NCI-H2029 (cell line): ENCODE measurements around the gene UBE2V1.

Experiments used
- DNase-seq: peaks from one replicate; lab custom pipeline; 2025; lab: John Stamatoyannopoulos, UW

The UBE2V1 gene

DNA sequence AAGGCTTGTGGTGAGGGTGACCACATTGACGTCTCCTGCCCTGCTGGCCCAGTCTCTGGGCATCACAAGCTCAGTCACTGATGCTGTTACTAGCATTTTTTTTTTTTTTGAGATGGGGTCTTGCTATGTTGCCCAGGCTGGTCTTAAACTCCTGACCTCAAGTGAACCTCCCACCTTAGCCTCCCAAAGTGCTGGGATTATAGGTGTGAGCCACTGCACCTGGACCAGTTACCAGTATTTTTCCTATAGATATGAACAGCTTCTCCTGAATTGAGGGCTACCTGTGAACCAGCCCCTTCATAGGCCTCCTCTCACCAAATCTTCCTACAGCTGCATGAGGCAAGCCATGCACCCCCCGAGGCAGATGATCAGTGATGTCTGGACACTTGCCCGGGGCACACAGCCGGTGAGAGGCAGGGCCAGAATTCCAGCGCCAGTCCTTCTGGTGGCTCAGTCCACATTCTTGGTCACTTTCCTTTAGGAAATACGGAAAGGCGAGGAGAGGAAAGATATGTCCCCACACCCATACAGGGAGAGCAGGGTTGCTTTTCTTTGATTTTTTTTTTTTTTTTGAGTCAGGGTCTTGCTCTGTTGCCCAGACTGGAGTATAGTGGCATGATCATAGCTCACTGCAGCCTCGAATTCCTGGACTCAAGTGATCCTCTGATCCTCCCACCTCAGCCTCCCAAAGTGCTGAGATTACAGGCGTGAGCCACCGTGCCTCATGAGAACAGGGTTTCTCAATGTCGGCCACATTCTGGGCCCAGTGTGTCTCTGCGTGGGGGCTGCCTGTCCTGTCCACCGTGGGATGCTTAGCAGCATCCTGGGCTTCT is 50.7 kb downstream of the UBE2V1 start:
- no peak for DNase-seq

- no peak for DNase-seq
Measured at GRCh38 chr20:50061151-50062005, 51.6 kb downstream of the UBE2V1 start.

DNA sequence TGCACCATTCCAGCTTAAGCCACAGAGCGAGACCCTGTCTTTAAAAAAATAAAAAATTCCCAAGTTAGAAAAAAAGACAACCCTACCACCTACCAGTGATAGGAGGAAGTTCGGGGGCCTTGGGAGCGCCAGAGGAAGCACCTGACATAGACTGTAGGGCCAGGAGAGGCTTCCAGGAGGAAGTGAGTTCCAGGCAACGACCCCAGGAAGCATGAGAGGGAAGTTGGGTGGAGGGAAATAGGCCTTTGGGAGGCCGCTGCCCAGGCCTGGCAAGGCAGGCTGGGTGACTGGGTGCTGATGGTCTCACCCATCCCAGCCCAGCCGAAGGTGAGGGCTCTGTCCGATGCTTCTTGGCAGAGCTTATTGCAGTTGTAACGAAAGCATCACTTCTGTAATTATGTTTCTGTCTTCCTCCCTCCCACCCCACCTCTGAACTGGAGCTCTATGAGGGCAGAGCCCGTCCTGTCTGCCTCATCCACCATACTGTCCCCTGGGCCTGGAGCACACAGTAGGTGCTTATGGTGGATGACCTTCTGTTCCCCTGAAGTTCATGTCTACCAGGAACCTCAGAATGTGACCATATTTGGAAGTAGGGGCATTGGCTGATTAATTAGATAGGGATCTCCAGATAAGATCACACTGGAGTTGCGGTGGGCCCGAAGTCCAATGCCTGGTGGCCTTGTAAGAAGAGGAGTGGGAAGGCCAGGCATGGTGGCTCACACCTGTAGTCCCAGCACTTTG is 54.1 kb downstream of the UBE2V1 start:
- DNase-seq = no peak

DNA sequence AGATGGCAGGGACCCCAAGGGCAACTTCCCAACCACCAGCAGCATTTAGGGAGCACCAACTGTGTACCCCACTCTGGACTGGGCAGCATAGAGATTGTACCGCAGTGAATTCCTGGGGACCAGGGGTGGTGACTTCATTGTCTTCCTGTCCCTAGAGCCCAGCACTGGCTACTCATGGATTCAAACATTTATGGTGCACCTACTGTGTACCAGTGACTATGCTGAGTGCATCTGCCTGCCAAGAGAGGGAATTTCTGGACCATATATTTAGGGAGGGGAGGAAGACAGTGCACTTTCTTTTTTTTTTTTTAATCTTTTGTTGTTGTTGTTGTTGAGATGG is 55.3 kb downstream of the UBE2V1 start:
- DNase-seq = no peak

GRCh38 chr20:50056951-50057713 is 55.8 kb downstream of the UBE2V1 start:
- no peak for DNase-seq

GRCh38 chr20:50056408-50056926 is 56.5 kb downstream of the UBE2V1 start:
- DNase-seq = no peak

GRCh38 chr20:50055524-50056083 is 57.3 kb downstream of the UBE2V1 start:
- DNase-seq = no peak

DNA sequence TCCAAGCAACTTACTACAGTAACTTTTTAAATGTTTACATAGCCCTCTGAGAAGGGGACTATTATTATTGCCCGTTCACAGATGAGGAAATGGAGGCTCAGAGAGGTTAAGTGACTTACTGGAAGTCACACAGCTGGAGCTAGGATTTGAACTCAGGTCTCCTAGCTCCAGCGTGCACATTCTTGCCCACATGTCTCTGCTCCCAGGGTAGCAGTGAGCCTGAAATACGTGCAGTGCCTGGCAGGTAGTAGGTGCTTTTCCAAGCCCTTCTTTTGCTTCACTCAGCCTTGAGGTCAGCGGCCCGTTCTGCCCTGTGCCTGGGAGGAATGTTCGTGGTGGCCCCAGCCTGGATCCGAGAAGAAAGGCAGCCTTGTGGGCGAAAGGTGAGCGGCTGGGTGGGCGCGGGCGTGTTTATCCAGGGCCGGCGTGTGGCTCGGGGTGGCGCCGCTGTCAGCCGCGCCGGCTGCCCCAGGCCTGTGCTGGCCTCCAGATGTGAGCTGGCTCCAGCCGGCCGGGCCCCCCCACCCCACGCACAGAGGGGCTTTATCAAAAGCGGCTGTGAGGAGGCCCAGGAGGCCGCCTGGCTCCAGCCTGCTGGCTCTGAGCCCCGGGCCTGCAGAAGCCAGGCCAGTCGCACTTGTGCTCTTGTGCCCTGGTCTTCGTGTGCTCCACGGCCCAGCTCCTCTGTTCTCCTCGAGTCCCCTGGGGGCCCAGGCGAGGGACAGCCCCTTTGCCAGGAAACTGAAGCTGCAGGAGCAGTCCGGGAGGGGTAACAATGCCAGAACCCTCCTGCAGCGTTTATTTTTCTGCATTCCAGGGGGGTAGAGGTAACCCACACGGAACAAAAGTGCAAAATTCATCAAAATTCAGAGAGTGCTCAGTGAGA is 58.1 kb downstream of the UBE2V1 start:
- DNase-seq = no peak

- DNase-seq = no peak
Measured at GRCh38 chr20:50054231-50054547, 58.8 kb downstream of the UBE2V1 start.

DNA sequence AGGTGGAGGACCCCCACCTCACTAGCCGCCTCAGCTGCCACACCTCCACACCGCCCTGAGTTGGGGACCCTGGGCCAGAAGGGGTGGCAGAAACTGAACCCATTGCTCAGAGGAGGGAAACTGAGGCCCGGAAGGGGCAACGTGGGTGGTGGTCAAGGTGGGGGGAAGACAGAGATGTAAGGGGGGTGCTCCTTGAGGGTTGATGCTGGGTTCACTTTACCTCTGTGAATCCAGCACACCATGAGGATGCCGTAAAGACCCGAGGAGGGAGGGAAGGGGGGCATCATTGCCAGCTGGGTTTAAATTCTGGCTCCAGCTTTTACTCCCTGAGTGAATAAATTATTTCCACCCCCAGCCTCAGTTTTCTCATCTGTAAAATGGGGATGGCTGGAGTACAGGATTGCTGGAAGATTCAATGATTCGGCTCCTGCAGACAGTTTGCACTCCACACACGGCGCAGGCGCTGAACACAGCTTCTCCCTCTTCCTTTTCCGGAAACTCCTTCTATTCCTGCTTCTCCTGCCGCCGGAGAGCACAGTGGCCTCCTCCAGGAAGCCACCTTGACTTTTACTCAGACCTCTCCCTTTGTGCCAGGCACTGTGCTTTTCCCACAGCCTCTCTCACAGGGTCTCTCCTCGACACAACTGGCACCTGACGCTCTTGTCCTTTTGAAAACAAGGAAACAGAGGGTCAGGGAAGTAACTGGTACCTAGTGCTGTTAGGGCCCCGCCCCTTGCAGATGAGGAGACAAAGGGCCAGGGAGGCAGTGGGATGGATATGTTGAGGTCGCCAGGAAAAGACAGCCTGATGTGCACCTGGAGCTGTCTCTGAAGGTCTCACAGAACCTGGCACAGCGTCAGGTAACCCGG is 59.4 kb downstream of the UBE2V1 start:
- peak; percentile 53 for DNase-seq

- DNase-seq = no peak
Measured at GRCh38 chr20:50052550-50053361, 60.2 kb downstream of the UBE2V1 start.

DNA sequence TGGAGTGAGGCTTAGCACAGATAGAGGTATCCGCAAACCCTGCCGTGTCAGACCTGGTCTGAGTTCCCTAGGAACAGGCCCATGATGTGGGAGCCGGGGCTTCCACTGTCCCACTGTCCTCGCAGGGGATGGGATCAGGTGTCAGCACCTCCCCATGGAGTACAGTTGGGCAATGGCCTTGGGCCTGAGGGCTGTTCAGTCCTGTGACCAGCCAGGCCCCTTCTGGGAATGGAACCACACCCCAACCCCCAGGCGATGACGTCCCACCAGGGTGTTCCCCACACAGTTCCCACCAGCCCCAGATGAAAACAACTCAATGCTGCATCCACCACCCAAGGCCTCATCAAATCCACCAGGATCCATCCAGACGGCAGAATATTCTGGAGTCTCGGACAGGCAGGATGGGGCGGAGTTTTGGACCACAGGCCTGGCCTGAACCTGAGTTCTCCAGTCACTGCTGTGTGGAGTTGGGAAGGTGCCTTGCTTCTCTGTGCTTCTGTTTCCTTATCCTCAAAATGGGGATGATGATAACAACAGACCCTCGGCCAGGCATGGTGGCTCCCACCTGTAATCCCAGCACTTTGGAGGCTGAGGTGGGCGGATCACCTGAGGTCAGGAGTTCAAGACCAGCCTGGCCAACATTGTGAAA is 62.2 kb downstream of the UBE2V1 start:
- no peak for DNase-seq

GRCh38 chr20:50050214-50050613 is 62.7 kb downstream of the UBE2V1 start:
- DNase-seq = no peak

GRCh38 chr20:50049442-50050026 is 63.4 kb downstream of the UBE2V1 start:
- DNase-seq = no peak

DNA sequence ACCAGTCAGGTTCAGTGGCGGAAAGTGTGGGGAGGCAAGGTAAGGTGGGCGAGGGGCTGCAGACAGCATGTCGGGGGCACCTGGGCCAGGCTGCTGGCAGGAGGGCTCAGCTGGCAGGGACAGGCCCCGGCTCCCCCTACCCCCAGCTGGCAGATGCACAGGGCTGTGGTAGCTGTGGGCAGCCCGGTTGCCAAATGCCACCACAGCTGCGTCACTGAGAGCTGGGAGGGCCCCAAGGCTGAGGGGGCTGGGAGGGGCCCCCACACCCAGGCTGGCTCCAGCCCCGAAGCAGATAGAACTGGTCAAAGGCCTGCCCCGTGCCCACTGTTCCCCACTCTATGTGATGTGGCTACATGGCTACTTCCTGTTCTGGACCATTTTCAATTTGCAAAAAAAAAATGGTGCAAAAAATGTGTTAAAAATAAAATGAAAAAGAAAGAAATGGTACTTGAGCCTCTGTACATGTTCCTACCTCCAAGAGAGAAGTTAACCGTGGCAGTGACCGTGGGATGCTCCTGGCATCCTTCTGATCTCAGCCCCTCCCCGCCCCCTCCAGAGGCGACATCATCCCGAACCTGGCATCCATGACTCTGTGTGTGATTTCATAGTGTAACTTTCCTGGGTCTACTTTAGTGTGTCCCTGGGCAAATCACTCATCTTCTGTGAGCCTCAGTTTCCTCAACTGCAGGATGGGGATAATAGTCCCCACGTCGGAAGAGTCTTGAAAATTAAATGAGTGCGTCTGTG is 64.4 kb downstream of the UBE2V1 start:
- no peak for DNase-seq

- no peak for DNase-seq
Measured at GRCh38 chr20:50044353-50044960, 68.5 kb downstream of the UBE2V1 start.
